Measurements from ENCODE around the gene MED15.

Gene MED15

DNA sequence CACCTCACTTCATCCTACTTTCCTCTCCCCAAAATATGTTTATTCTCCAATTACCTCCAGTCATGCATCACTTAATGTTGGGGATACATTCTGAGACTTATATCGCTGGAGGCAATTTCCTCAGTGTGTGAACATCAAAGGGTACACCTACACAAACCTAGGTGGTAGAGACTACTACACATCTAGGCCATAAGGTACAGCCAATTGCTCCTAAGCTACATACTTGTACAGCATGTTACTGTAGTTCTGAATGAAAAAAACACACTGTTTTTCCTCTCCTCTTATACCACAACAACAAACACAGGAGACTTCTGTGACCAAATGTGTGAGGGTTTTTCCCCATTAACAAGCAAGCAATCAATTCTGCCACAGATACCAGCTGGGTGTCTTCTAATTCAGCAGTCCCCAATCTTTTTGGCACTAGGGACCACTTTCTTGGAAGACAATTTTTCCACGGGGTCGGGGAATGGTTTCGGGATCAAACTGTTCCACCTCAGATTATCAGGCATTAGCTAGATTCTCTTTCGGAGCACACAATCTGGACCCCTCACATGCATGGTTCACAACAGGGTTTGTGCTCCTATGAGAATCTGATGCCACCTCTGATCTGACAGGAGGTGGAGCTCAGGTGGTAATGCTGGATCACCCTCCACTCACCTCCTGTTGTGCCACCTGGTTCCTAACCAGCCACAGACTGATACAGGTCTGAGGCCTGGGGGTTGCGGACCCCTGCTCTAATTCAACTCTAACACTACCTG lies 17.0 kb upstream of the MED15 start:
- no peak for TF ChIP-seq EZH2 (IDR thresholded peaks at IDR 0.05; ENCODE audit: borderline replicate concordance, low read depth, low read length, severe bottlenecking)
- DNase-seq (no peak), ATAC-seq (ENCODE audit: insufficient read depth, low read depth) (no peak)
- Histone ChIP-seq H3K4me1 (ENCODE audit: insufficient read depth, low read length) (peaks cover 13% of the 10 kb centered on the region), H3K79me2 (ENCODE audit: insufficient read depth, low read length) (peaks cover 65% of the 10 kb centered on the region), H4K20me1 (ENCODE audit: insufficient read depth, low read length) (peaks cover 25% of the 10 kb centered on the region), H3K4me2 (ENCODE audit: insufficient read depth, low read length) (no peak overlapping the region), H3K9ac (ENCODE audit: low read depth, low read length) (no peak overlapping the region), H3K27me3 (ENCODE audit: insufficient read depth, low read length, poor library complexity) (no peaks in the 10 kb centered on the region), H2AFZ (ENCODE audit: low read depth, low read length) (no peak overlapping the region), H3K9me3 (ENCODE audit: insufficient read depth, low read length, severe bottlenecking) (no peaks in the 10 kb centered on the region), H3K36me3 (ENCODE audit: insufficient read depth, low read length) (peaks cover 14% of the 10 kb centered on the region; the same call in 1 of the 2 replicates), H3K27ac (ENCODE audit: low read length) (no peak overlapping the region), H3K4me3 (ENCODE audit: low read depth in 1 of 2, low read length in 2 of 2) (no peak overlapping the region)

DNA sequence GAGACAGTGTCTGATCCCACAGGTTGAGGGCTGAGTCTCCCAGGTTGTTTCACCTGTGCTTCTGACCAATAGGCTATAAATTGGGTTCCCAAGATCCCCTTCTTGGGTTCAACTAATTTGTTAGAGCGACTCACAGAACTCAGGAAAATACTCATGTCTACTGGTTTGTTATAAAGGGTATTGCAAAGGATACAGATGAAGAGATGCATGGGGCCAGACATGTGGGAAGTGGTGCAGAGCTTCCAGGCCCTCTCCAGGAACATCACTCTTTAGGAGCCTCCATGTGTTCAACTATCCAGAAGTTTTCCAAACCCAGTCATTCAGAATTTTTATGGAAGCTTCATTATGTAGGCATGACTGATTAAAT lies 16.5 kb upstream of the MED15 start:
- no peak for ATAC-seq (ENCODE audit: insufficient read depth, low read depth)
- no peak for DNase-seq
- H3K9me3 ChIP-seq (ENCODE audit: insufficient read depth, low read length, severe bottlenecking) = no peaks in the 10 kb centered on the region
- no peak overlapping the region for H3K27ac ChIP-seq (ENCODE audit: low read length)
- H3K4me3 ChIP-seq (ENCODE audit: low read depth in 1 of 2, low read length in 2 of 2) = no peak overlapping the region
- H3K27me3 ChIP-seq (ENCODE audit: insufficient read depth, low read length, poor library complexity) = no peaks in the 10 kb centered on the region
- H4K20me1 ChIP-seq (ENCODE audit: insufficient read depth, low read length) = peaks cover 25% of the 10 kb centered on the region
- H3K36me3 ChIP-seq (ENCODE audit: insufficient read depth, low read length) = peaks cover 14% of the 10 kb centered on the region; the same call in 1 of the 2 replicates
- TF ChIP-seq, protein P1, sequence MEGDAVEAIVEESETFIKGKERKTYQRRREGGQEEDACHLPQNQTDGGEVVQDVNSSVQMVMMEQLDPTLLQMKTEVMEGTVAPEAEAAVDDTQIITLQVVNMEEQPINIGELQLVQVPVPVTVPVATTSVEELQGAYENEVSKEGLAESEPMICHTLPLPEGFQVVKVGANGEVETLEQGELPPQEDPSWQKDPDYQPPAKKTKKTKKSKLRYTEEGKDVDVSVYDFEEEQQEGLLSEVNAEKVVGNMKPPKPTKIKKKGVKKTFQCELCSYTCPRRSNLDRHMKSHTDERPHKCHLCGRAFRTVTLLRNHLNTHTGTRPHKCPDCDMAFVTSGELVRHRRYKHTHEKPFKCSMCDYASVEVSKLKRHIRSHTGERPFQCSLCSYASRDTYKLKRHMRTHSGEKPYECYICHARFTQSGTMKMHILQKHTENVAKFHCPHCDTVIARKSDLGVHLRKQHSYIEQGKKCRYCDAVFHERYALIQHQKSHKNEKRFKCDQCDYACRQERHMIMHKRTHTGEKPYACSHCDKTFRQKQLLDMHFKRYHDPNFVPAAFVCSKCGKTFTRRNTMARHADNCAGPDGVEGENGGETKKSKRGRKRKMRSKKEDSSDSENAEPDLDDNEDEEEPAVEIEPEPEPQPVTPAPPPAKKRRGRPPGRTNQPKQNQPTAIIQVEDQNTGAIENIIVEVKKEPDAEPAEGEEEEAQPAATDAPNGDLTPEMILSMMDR (IDR thresholded peaks at IDR 0.05; ENCODE audit: borderline replicate concordance, extremely low read depth, low read length, poor library complexity, severe bottlenecking) = no peak
- no peak for TF ChIP-seq EZH2 (IDR thresholded peaks at IDR 0.05; ENCODE audit: borderline replicate concordance, low read depth, low read length, severe bottlenecking)
- peaks cover 13% of the 10 kb centered on the region for H3K4me1 ChIP-seq (ENCODE audit: insufficient read depth, low read length)
- peaks cover 65% of the 10 kb centered on the region for H3K79me2 ChIP-seq (ENCODE audit: insufficient read depth, low read length)
- H2AFZ ChIP-seq (ENCODE audit: low read depth, low read length) = no peak overlapping the region
- H3K9ac ChIP-seq (ENCODE audit: low read depth, low read length) = no peak overlapping the region
- no peak overlapping the region for H3K4me2 ChIP-seq (ENCODE audit: insufficient read depth, low read length)

DNA sequence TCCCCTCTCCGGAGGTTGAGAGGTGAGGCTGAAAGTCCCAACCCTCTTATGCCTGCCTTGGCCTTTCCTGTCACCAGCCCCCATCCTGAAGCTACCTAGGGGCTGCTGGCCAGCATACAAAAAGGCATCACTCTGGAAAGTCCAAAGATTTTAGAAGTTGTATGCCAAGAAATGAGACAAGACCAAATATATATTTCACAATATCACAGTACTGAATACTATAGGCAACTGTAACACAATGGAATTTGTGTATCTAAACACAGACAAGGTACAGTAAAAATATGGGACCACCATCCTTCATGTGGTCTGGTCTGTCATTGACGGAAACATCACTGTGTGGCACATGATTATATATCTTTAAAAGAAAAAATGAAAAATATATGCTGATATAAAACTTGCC lies 16.1 kb upstream of the MED15 start:
- peaks cover 18% of the 10 kb centered on the region for H3K4me1 ChIP-seq (ENCODE audit: insufficient read depth, low read length)
- no peak overlapping the region for H3K4me2 ChIP-seq (ENCODE audit: insufficient read depth, low read length)
- DNase-seq (no peak), ATAC-seq (ENCODE audit: insufficient read depth, low read depth) (no peak)
- peaks cover 11% of the 10 kb centered on the region; the same call in 1 of the 2 replicates for H3K36me3 ChIP-seq (ENCODE audit: insufficient read depth, low read length)
- no peak overlapping the region for H3K9ac ChIP-seq (ENCODE audit: low read depth, low read length)
- H4K20me1 ChIP-seq (ENCODE audit: insufficient read depth, low read length) = peaks cover 25% of the 10 kb centered on the region
- H3K27ac ChIP-seq (ENCODE audit: low read length) = no peak overlapping the region
- H3K4me3 ChIP-seq (ENCODE audit: low read depth in 1 of 2, low read length in 2 of 2) = no peak overlapping the region
- no peaks in the 10 kb centered on the region for H3K9me3 ChIP-seq (ENCODE audit: insufficient read depth, low read length, severe bottlenecking)
- no peaks in the 10 kb centered on the region for H3K27me3 ChIP-seq (ENCODE audit: insufficient read depth, low read length, poor library complexity)
- TF ChIP-seq EZH2 (IDR thresholded peaks at IDR 0.05; ENCODE audit: borderline replicate concordance, low read depth, low read length, severe bottlenecking) = no peak
- TF ChIP-seq, protein P1 (IDR thresholded peaks at IDR 0.05; ENCODE audit: borderline replicate concordance, extremely low read depth, low read length, poor library complexity, severe bottlenecking) = no peak
- H3K79me2 ChIP-seq (ENCODE audit: insufficient read depth, low read length) = peaks cover 66% of the 10 kb centered on the region
- no peak overlapping the region for H2AFZ ChIP-seq (ENCODE audit: low read depth, low read length)
